Peyer's patch (tissue), 4 donors: Measurements from ENCODE around the gene DOCK11.

Experiments
- CTCF ChIP-seq, 6 experiments: fragments of 450-650 bp in 4 of 6; fragments of 200-600 bp in 2 of 6; sonication (generic) in 1 of 6; IDR thresholded peaks; one replicate each; pipeline ENCODE4 v1.5.1; 2017 to 2019; ENCODE audit warnings: antibody characterized with exemption in 6 of 6, mild to moderate bottlenecking in 3 of 6, moderate library complexity in 1 of 6
- POLR2A ChIP-seq, 2 donors: fragments of 450-650 bp; IDR thresholded peaks; one replicate each; pipeline ENCODE4 v1.5.1; 2017; ENCODE audit warnings: antibody characterized with exemption in 2 of 2, mild to moderate bottlenecking in 2 of 2, moderate library complexity in 2 of 2

- TF ChIP-seq CTCF (IDR thresholded peaks at IDR 0.05) (no peak), POLR2A (IDR thresholded peaks at IDR 0.05) (no peak)
These were observed 89.7 kb downstream of the DOCK11 start for GRCh38 chrX:118585296-118585695.
